Nephron (organoid): Measurements from ENCODE around the gene CRTAC1.

Experiments used
- H3K27ac Mint-ChIP-seq, 3 experiments: 2 replicates each; pipeline ENCODE4 v1.8.0; 2020; ENCODE audit warnings: mixed read lengths in 3 of 3, mild to moderate bottlenecking in 2 of 3, moderate library complexity in 1 of 3
- H3K27me3 Mint-ChIP-seq: 2 replicates; pipeline ENCODE4 v1.8.0; 2021; ENCODE audit warnings: low read depth, mild to moderate bottlenecking, moderate library complexity, mixed read lengths
- H3K36me3 Mint-ChIP-seq: 2 replicates; pipeline ENCODE4 v1.8.0; 2020; ENCODE audit warnings: low read depth, mixed read lengths
- H3K4me1 Mint-ChIP-seq: 2 replicates; pipeline ENCODE4 v1.8.0; 2020; ENCODE audit warnings: mixed read lengths
- H3K4me3 Mint-ChIP-seq, 3 experiments: 2 replicates each; pipeline ENCODE4 v1.8.0; 2020; ENCODE audit warnings: mild to moderate bottlenecking in 3 of 3, mixed read lengths in 3 of 3, moderate library complexity in 2 of 3
- H3K9me3 Mint-ChIP-seq: 2 replicates; pipeline ENCODE4 v1.8.0; 2020; ENCODE audit warnings: mixed read lengths
- CTCF ChIP-seq, 3 experiments: fragments of 200-600 bp; sonication (generic); IDR thresholded peaks; one replicate each; pipeline ENCODE4 v1.5.0; 2021; ENCODE audit warnings: antibody characterized with exemption in 3 of 3; ENCODE audit not compliant: unreplicated experiment in 3 of 3

The CRTAC1 gene

DNA sequence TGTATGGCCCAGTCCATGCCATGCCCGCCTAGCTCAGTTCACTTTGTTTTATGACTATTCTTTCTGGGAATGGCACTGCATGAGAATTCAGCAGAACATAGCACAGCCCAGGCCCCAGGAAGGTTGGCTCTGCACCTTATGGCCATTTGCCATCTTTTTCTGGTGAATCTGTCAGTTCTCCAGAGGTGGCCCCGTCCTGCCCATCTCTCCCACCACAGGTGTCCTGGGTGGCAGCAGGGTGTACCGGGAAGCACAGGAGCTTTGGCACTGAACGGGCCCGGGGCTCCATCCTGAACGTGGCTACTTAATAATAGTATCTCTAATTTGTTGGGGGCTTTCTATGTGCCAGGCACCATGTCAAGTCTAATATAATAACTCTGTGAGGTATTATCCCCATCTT lies 156.1 kb downstream of the CRTAC1 start:
- H3K9me3 Mint-ChIP-seq = no peaks in the 10 kb centered on the region
- no peaks in the 10 kb centered on the region for H3K4me1 Mint-ChIP-seq
- peaks cover 58% of the 10 kb centered on the region for H3K27me3 Mint-ChIP-seq
- H3K36me3 Mint-ChIP-seq = no peaks in the 10 kb centered on the region
- no peak overlapping the region for H3K4me3 Mint-ChIP-seq
- no peak for TF ChIP-seq CTCF (IDR thresholded peaks at IDR 0.05; ENCODE audit: unreplicated experiment in 3 of 3)
- H3K27ac Mint-ChIP-seq = no peak overlapping the region

- no peak for TF ChIP-seq CTCF (IDR thresholded peaks at IDR 0.05; ENCODE audit: unreplicated experiment in 3 of 3)
- Mint-ChIP-seq H3K9me3 (no peaks in the 10 kb centered on the region), H3K36me3 (no peaks in the 10 kb centered on the region), H3K4me1 (peaks cover 4% of the 10 kb centered on the region), H3K27ac (no peak overlapping the region), H3K4me3 (no peak overlapping the region), H3K27me3 (peaks cover 66% of the 10 kb centered on the region)
Measured at GRCh38 chr10:97873569-97873968, 156.9 kb downstream of the CRTAC1 start.

- H3K36me3 Mint-ChIP-seq = no peaks in the 10 kb centered on the region
- H3K9me3 Mint-ChIP-seq = no peaks in the 10 kb centered on the region
- no peak overlapping the region for H3K27ac Mint-ChIP-seq
- H3K27me3 Mint-ChIP-seq = peaks cover 60% of the 10 kb centered on the region
- H3K4me1 Mint-ChIP-seq = peaks cover 4% of the 10 kb centered on the region
- no peak overlapping the region for H3K4me3 Mint-ChIP-seq
- no peak for TF ChIP-seq CTCF (IDR thresholded peaks at IDR 0.05; ENCODE audit: unreplicated experiment in 3 of 3)
Measured at GRCh38 chr10:97870990-97871389, 159.4 kb downstream of the CRTAC1 start.

DNA sequence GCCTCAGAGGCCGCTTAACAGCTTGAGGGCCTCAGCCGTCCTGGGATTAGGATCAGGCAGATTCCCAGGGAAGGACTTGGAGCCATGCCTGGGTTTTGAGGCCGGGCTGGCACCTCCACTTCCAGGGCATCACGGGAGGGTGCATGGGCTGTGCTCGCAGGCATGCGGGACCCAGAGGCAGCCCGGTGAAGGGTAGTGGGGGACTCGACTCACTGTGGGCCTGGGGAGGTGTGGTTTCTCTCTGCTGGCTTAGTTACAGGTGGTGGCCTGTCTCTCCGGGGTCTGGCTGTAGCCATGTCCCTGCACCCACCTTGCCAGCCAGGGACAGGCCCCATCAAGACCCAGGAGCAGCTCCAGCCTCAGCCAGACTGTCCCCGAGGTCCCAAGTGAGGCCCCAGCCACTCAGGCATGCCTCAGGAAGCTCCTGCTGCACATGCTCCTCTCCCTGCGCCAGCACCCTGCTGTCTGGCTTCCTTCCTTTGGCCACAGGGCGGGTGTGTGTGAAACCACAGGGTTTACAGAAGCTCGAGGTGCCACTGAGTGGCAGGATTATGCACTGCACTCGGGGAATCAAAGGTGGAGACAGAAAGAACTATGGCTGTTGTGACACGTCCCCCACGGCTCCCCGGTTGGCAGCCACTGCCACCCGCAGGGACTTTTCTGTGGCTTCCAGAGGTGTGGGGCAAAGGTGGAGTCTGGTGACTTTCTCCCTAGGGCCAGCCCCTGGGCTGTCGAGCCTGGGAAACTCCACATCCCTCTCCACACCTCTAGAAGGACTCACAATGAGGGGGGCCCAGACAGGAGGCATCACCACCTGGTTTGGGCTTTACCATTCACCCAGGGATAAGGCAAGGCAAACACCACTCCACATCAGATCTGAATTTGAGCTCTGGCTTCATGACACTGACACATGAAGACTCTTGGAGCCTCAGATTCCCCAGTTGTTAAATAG lies 161.1 kb downstream of the CRTAC1 start:
- H3K9me3 Mint-ChIP-seq = no peaks in the 10 kb centered on the region
- no peak overlapping the region for H3K4me3 Mint-ChIP-seq
- H3K36me3 Mint-ChIP-seq = no peaks in the 10 kb centered on the region
- TF ChIP-seq CTCF (IDR thresholded peaks at IDR 0.05; ENCODE audit: unreplicated experiment in 3 of 3) = peak; percentile 70 to 77 (median 75)
- no peak overlapping the region for H3K27ac Mint-ChIP-seq
- H3K4me1 Mint-ChIP-seq = peaks cover 4% of the 10 kb centered on the region
- peaks cover 50% of the 10 kb centered on the region for H3K27me3 Mint-ChIP-seq

GRCh38 chr10:97868134-97868685 lies 162.2 kb downstream of the CRTAC1 start:
- Mint-ChIP-seq H3K27ac (no peak overlapping the region), H3K4me3 (no peak overlapping the region), H3K9me3 (no peaks in the 10 kb centered on the region), H3K4me1 (peaks cover 4% of the 10 kb centered on the region), H3K36me3 (no peaks in the 10 kb centered on the region), H3K27me3 (peaks cover 49% of the 10 kb centered on the region)
- no peak for TF ChIP-seq CTCF (IDR thresholded peaks at IDR 0.05; ENCODE audit: unreplicated experiment in 3 of 3)
